Ovary (tissue), 3 donors: ENCODE data around the gene MOGAT1.

ENCODE experiments used
- CTCF ChIP-seq, 3 donors: fragments of 450-650 bp in 2 of 3; fragments of 200-600 bp in 1 of 3; IDR thresholded peaks; one replicate each; pipeline versions ENCODE4 v1.5.1 to v1.8.0; 2016 to 2022; ENCODE audit warnings: antibody characterized with exemption in 3 of 3, mild to moderate bottlenecking in 1 of 3
- POLR2A ChIP-seq: fragments of 450-650 bp; IDR thresholded peaks from one replicate; pipeline ENCODE4 v1.6.1; 2017; ENCODE audit warnings: antibody characterized with exemption, mild to moderate bottlenecking, moderate library complexity
- donor health status: DM: no; HTN: no; CAD: no.

DNA sequence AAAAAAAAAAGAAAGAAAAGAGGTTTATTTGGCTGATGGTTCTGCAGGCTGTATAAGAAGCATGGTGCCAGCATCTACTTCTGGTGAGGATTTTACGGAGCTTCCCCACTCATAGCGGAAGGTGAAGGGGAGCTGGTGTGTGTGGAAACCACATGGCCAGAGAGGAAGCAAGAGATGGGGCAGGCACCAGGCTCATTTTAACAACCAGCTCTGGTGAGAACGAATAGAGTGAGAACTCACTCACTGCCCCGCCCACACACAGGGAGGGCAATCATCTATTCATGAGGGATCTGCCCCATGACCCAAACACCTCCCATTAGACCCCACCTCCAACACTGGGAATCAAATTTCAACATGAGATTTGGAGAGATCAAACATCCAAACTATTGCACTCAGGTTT, 68.5 kb downstream of the MOGAT1 start:
- TF ChIP-seq POLR2A (no peak), CTCF (IDR thresholded peaks at IDR 0.05) (no peak)
